GM12865 (cell line): ENCODE results near the gene TDRD7.
A peak's percentile ranks its signal among the peaks of the same experiment; 100 is the strongest.

Experiments used
- DNase-seq: peaks from one replicate; pipeline ENCODE4 v3.0.0; 2010; ENCODE audit warnings: low read depth
- H3K4me3 ChIP-seq: 2 replicates; pipeline ENCODE4 v1.5.1; 2011; ENCODE audit warnings: mild to moderate bottlenecking, low read depth, low read length, control low read depth
- CTCF ChIP-seq: IDR thresholded peaks from 2 replicates; pipeline ENCODE4 v1.5.1; 2011; ENCODE audit warnings: low read length, control low read depth, low read depth, inconsistent platforms; ENCODE audit not compliant: insufficient read depth; ENCODE audit errors: missing control alignments

TDRD7 gene

GRCh38 chr9:97510797-97511654 is 99.1 kb downstream of the TDRD7 start:
- no peak for TF ChIP-seq CTCF
- peak; percentile 88 for DNase-seq
- H3K4me3 ChIP-seq = peak overlapping the region; percentile 35

GRCh38 chr9:97511655-97512427 is 99.9 kb downstream of the TDRD7 start:
- peak; percentile 32 for DNase-seq
- peak overlapping the region; percentile 35 for H3K4me3 ChIP-seq
- no peak for TF ChIP-seq CTCF

- peak; percentile 29 for DNase-seq
- TF ChIP-seq CTCF = no peak
- H3K4me3 ChIP-seq = no peak overlapping the region
These were observed 101.2 kb downstream of the TDRD7 start for GRCh38 chr9:97512966-97513560.

GRCh38 chr9:97514531-97514930 is 102.6 kb downstream of the TDRD7 start:
- no peak for TF ChIP-seq CTCF
- no peak for DNase-seq
- no peak overlapping the region for H3K4me3 ChIP-seq

GRCh38 chr9:97515662-97516061 is 103.8 kb downstream of the TDRD7 start:
- TF ChIP-seq CTCF = no peak
- DNase-seq = no peak
- no peak overlapping the region for H3K4me3 ChIP-seq

- no peak for DNase-seq
These were observed 104.2 kb downstream of the TDRD7 start for GRCh38 chr9:97516111-97516510.

More at GRCh38 chr9:97516111-97516510, 104.2 kb downstream of the TDRD7 start:
- no peak for TF ChIP-seq CTCF
- no peak overlapping the region for H3K4me3 ChIP-seq
